Skeletal muscle tissue (tissue), 4 donors: ENCODE measurements around the gene HEXD. TPM values are rescaled to one million over a fixed set of nuclear protein-coding genes. Genes with fewer than 3 reads are reported as not detected.

Experiments
- H3K27ac ChIP-seq: one replicate; pipeline ENCODE4 v1.7.0; 2013; ENCODE audit warnings: mild to moderate bottlenecking, low read depth, low read length, inconsistent platforms
- H3K27me3 ChIP-seq, 3 donors: one replicate each; pipeline ENCODE4 v1.7.0; 2013; ENCODE audit warnings: low read length in 3 of 3; ENCODE audit not compliant: control insufficient read depth in 3 of 3, insufficient read depth in 3 of 3
- H3K36me3 ChIP-seq, 3 donors: one replicate each; pipeline ENCODE4 v1.7.0; 2013; ENCODE audit warnings: low read length in 3 of 3; ENCODE audit not compliant: control insufficient read depth in 3 of 3, insufficient read depth in 3 of 3
- H3K4me1 ChIP-seq, 3 donors: one replicate each; pipeline ENCODE4 v1.7.0; 2013; ENCODE audit warnings: low read length in 3 of 3, mild to moderate bottlenecking in 3 of 3; ENCODE audit not compliant: control insufficient read depth in 3 of 3, insufficient read depth in 3 of 3
- H3K4me3 ChIP-seq, 3 donors: one replicate each; pipeline ENCODE4 v1.7.0; 2013; ENCODE audit warnings: low read length in 3 of 3
- H3K9ac ChIP-seq, 3 donors: one replicate each; pipeline ENCODE4 v1.7.0; 2013; ENCODE audit warnings: low read length in 3 of 3, mild to moderate bottlenecking in 3 of 3, moderate library complexity in 2 of 3, low read depth in 1 of 3
- H3K9me3 ChIP-seq, 3 donors: one replicate each; pipeline ENCODE4 v1.7.0; 2013; ENCODE audit warnings: low read length in 3 of 3; ENCODE audit not compliant: control insufficient read depth in 3 of 3
- total RNA-seq: library from RNA; depleted of rRNA; stranded (reverse); fragments of >200 nt; gene quantifications from one replicate; pipeline ENCODE4 v1.2.3, GENCODE V29; 2014
- donor health status: Osteomylitis.

Gene HEXD
- total RNA-seq, 1 donor from 2014 or later: 11.5 TPM

- Histone ChIP-seq H3K9me3 (no peaks in the 10 kb centered on the region), H3K36me3 (peaks cover 16 to 24% (median 22%) of the 10 kb centered on the region in 3 donors), H3K4me1 (peaks cover 6 to 8% (median 7%) of the 10 kb centered on the region in 3 donors), H3K9ac (no peak overlapping the region), H3K4me3 (no peak overlapping the region), H3K27me3 (no peaks in the 10 kb centered on the region), H3K27ac (no peak overlapping the region)
Measured at GRCh38 chr17:82394278-82394677, 23.9 kb upstream of the HEXD start.

GRCh38 chr17:82396601-82397435 is 21.3 kb upstream of the HEXD start:
- H3K9me3 ChIP-seq: no peaks in the 10 kb centered on the region
- H3K4me3 ChIP-seq: no peak overlapping the region
- H3K27ac ChIP-seq: peak overlapping the region; percentile 51
- peaks cover 18 to 19% (median 18%) of the 10 kb centered on the region in 3 donors for H3K4me1 ChIP-seq
- no peak overlapping the region for H3K9ac ChIP-seq
- H3K27me3 ChIP-seq: no peaks in the 10 kb centered on the region
- H3K36me3 ChIP-seq: peaks cover 18 to 24% (median 23%) of the 10 kb centered on the region in 3 donors

DNA sequence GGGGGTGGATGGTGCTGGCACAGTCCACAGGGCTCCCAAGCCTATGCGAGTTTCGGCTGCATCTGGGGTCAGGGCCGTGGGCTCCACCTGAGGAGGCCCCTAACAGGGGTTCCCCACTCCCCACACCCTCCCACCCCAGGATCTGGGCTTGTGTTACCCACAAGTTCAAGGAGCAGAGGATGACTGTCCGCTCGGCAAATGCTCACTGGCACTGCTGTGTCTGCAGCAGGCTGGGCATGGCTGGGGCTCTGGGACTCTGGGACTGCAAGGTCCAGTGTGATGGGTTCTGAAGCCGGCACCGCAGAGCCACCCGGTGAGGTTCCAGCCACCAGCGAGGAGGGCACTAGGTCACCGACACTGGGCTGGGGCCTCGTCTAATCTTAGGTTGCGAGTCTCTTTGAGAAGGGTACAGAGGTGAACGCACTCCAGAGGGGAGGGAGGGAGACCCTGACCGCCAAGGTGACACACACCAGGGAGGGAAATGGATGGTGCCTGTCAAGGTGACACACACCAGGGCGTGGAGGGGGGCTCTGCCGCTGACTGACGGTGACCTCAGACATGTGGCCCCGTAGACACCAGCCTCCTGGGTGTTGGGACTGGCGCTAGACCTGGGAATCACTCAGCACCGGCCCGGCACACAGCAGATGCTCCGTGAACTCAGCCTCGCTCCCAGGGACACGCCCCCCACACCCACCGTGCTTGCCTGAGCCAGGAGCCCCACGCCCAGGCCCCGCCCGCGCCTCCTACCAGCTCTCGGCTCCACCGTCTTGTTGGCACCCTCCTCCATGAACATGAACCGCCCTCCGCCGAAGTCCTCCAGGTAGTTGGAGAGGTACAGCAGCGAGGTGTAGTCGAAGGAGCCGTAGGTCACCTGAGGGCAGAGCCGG is 20.5 kb upstream of the HEXD start:
- no peaks in the 10 kb centered on the region for H3K27me3 ChIP-seq
- no peak overlapping the region for H3K4me3 ChIP-seq
- H3K9me3 ChIP-seq: no peaks in the 10 kb centered on the region
- no peak overlapping the region for H3K9ac ChIP-seq
- H3K4me1 ChIP-seq: peaks cover 18 to 19% (median 18%) of the 10 kb centered on the region in 3 donors
- H3K27ac ChIP-seq: no peak overlapping the region
- peaks cover 11 to 15% (median 15%) of the 10 kb centered on the region in 3 donors for H3K36me3 ChIP-seq

DNA sequence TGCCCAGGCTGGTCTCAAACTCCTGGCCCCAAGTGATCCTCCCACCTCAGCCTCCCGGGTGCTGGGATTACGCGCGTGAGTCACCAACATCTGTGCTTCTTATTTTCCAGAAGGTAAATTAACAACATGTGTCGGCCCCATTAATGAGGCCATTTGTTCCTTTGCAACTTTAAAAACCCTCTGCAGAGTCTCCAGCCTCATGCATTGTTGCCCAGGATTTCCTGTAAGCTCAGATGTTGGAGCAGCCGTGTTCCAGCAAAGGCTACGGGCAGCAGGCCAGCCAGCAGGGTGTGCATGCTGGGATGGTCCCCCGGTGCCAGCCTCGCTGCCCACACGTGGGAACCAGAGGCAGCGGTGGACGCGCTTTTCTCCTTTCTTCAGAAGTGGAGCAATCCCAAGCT is 19.1 kb upstream of the HEXD start:
- Histone ChIP-seq H3K9ac (no peak overlapping the region), H3K27ac (peak overlapping the region; percentile 48), H3K4me3 (peak overlapping the region in 2 of 3 donors; percentile 7 to 46), H3K27me3 (no peaks in the 10 kb centered on the region), H3K4me1 (peaks cover 18 to 19% (median 18%) of the 10 kb centered on the region in 3 donors), H3K9me3 (no peaks in the 10 kb centered on the region), H3K36me3 (peaks cover 11 to 18% (median 17%) of the 10 kb centered on the region in 3 donors)

DNA sequence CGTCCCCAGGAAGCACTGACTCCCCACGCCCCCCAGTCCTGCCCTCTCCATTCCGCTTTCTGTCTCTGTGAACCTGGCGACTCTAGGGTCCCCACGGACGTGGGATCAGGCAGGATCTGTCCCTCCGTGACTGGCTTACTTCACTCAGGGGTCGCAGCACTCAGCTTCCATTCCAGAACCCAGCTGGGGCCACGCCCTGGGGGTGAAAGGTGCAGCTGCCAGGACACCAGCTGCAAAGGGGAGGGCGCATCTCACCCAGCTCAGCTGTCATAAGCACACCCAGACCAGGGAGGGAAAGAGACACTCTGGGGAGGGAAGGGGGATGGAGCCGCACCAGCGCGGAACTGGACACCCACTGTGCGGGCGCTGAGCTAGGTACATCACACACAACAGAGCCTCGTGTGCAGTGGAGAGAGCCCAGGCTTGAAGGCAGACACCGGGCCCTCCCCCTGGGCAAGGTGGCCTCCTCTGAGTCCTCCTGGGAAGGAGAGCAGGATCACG is 18.5 kb upstream of the HEXD start:
- Histone ChIP-seq H3K36me3 (peaks cover 13 to 22% (median 14%) of the 10 kb centered on the region in 3 donors), H3K9me3 (no peaks in the 10 kb centered on the region), H3K27me3 (no peaks in the 10 kb centered on the region), H3K27ac (peak overlapping the region; percentile 48), H3K4me1 (peaks cover 18 to 19% (median 18%) of the 10 kb centered on the region in 3 donors), H3K9ac (peak overlapping the region in 1 of 3 donors; percentile 68), H3K4me3 (peak overlapping the region; percentile 7 to 50 (median 46))

DNA sequence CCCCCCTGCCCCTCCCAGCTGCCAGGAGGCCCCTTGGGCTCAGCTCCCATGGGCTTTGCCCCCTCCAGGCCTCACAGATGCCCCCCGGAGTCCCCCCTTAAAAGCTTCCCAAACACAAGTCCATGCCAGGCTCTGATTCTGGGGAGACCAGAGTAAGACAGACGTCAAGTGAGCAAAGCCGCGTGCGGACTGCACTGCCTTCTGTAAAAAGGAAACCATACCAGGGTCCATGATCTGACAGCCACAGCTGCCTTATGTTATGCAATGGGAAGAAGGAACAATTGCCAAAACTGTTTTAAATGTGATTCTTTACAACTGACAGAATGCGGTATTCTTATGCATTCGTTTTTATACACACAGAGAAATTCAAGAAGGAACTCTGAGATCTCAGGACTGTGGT is 17.9 kb upstream of the HEXD start:
- H3K27ac ChIP-seq: peak overlapping the region; percentile 48

DNA sequence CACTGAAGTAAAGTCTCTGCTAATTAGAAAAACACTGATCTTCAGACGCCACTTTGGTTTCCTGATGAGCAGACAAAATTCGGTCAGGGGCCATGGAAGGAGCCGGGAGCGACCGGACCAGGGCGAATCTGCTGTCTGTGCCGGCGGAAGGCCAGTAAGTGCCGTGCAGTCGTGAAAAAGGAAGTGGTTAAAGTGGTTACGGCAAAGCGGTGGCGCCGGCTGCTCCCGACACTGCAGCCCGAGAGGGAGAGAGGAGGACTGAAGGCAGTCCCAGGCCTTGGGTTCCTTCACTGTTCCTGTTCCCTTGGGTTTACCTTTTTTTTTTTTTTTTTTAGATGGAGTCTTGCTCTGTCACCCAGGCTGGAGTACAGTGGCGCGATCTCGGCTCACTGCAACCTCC is 17.3 kb upstream of the HEXD start:
- peaks cover 13 to 22% (median 14%) of the 10 kb centered on the region in 3 donors for H3K36me3 ChIP-seq
- no peak overlapping the region for H3K27ac ChIP-seq
- H3K9me3 ChIP-seq: no peaks in the 10 kb centered on the region
- H3K9ac ChIP-seq: no peak overlapping the region
- H3K27me3 ChIP-seq: no peaks in the 10 kb centered on the region
- H3K4me1 ChIP-seq: peaks cover 18 to 19% (median 18%) of the 10 kb centered on the region in 3 donors
- H3K4me3 ChIP-seq: no peak overlapping the region

More for the DNA sequence above, 17.9 kb upstream of the HEXD start:
- no peaks in the 10 kb centered on the region for H3K27me3 ChIP-seq
- H3K4me3 ChIP-seq: no peak overlapping the region
- H3K9ac ChIP-seq: peak overlapping the region in 1 of 3 donors; percentile 68
- H3K36me3 ChIP-seq: peaks cover 13 to 22% (median 14%) of the 10 kb centered on the region in 3 donors
- peaks cover 18 to 19% (median 18%) of the 10 kb centered on the region in 3 donors for H3K4me1 ChIP-seq
- H3K9me3 ChIP-seq: no peaks in the 10 kb centered on the region

DNA sequence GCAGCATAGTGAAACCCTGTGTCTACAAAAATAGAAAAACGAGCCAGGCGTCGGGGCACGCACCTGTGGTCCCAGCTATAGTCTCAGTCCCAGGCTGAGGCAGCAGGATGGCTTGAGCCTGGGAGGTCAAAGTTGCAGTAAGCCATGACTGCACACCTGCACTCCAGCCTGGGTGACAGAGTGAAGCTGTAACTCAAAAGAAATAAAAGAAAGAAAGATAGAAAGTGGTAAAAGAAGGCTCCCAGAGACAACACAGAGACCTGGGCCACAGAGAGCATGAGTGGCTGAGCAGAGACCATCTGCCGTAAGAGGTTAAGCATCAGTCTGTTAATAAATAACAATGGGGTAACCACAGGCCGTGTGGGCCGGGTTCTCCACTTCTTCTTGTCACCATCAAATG is 15.3 kb upstream of the HEXD start:
- H3K9me3 ChIP-seq: no peaks in the 10 kb centered on the region
- no peaks in the 10 kb centered on the region for H3K27me3 ChIP-seq
- peaks cover 13 to 19% (median 15%) of the 10 kb centered on the region in 3 donors for H3K36me3 ChIP-seq
- no peak overlapping the region for H3K4me3 ChIP-seq
- H3K9ac ChIP-seq: no peak overlapping the region
- no peak overlapping the region for H3K27ac ChIP-seq
- peaks cover 18 to 29% (median 28%) of the 10 kb centered on the region in 3 donors for H3K4me1 ChIP-seq

DNA sequence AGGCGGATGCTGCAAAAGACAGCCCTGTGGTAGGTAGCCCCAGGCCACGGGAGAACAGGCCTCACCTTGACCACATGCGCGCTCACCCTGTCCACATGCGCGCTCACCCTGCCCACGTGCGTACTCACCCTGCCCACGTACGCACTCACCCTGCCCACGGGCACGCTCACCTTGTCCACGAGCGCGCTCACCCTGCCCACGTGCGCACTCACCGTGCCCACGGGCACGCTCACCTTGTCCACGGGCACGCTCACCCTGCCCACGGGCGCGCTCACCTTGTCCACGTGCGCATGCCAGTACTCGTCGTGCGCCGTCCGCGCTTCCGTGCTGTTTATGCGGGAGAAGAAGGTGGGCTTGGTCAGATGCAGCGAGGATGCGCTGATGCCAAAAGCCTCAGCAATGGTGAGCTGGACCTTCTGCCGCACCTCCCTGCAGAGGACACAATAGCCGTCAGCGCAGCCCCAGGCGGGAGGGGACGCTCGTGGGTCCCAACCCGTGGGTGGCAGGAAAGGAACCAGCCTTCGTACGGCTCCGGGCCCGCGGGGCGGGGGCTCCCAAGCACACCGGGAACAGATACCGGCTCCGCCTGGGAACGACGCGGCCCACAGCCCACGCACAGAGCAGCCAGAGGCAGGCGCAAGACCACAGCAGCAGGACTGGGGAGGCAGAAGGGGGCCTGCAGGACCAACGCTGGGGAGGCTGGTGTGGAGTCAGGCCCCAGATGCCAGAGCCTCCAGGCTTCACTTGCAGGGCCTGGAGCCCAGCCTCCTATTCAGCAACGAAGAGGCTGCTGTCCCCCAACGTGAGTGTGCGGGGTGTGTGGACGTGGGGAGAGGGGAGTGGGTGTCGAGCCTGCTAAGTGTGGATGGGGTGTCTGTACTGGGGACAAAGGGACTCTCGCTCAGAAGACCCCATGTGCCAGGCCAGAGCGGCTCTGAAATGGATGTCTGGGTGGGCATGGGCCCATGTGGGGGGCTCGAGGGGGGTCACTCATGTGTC is 14.2 kb upstream of the HEXD start:
- no peaks in the 10 kb centered on the region for H3K9me3 ChIP-seq
- no peaks in the 10 kb centered on the region for H3K27me3 ChIP-seq
- H3K4me1 ChIP-seq: peaks cover 17 to 29% (median 27%) of the 10 kb centered on the region in 3 donors
- H3K4me3 ChIP-seq: no peak overlapping the region
- H3K27ac ChIP-seq: no peak overlapping the region
- peaks cover 17 to 21% (median 19%) of the 10 kb centered on the region in 3 donors for H3K36me3 ChIP-seq
- no peak overlapping the region for H3K9ac ChIP-seq
